Measurements from ENCODE around the gene SWAP70.

- TF ChIP-seq CTCF (IDR thresholded peaks at IDR 0.05; ENCODE audit: low read depth, low read length, poor library complexity, severe bottlenecking) (no peak), EZH2phosphoT487 (IDR thresholded peaks at IDR 0.05; ENCODE audit: borderline replicate concordance, low read length) (no peak)
Measured at GRCh38 chr11:9718147-9718546, 54.3 kb downstream of the SWAP70 start.
